ENCODE results near the gene ACTA1.

- TF ChIP-seq ZNF687 (IDR thresholded peaks at IDR 0.05) (no peak), REST (IDR thresholded peaks at IDR 0.05; ENCODE audit: low read depth, low read length) (no peak), EGR1 (IDR thresholded peaks at IDR 0.05; ENCODE audit: borderline replicate concordance in 1 of 2, low read depth in 2 of 2, low read length in 2 of 2) (no peak), POLR2A (IDR thresholded peaks at IDR 0.05; ENCODE audit: low read depth, low read length) (no peak), RAD51 (IDR thresholded peaks at IDR 0.05) (no peak)
- TF ChIP-seq, protein P1, sequence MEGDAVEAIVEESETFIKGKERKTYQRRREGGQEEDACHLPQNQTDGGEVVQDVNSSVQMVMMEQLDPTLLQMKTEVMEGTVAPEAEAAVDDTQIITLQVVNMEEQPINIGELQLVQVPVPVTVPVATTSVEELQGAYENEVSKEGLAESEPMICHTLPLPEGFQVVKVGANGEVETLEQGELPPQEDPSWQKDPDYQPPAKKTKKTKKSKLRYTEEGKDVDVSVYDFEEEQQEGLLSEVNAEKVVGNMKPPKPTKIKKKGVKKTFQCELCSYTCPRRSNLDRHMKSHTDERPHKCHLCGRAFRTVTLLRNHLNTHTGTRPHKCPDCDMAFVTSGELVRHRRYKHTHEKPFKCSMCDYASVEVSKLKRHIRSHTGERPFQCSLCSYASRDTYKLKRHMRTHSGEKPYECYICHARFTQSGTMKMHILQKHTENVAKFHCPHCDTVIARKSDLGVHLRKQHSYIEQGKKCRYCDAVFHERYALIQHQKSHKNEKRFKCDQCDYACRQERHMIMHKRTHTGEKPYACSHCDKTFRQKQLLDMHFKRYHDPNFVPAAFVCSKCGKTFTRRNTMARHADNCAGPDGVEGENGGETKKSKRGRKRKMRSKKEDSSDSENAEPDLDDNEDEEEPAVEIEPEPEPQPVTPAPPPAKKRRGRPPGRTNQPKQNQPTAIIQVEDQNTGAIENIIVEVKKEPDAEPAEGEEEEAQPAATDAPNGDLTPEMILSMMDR (IDR thresholded peaks at IDR 0.05 in 2 of 3, conservative IDR thresholded peaks at IDR 0.05 in 1 of 3; ENCODE audit: control insufficient read depth in 2 of 3, extremely low read depth in 1 of 3, insufficient read depth in 1 of 3, low read depth in 3 of 3, low read length in 3 of 3): no peak
Observed at GRCh38 chr1:229397762-229398161, 36.1 kb downstream of the ACTA1 start.

All from GM12878 (cell line).